Anterior cingulate cortex (tissue), 58 donors: ENCODE results near the gene KLHL40.

Source experiments
- DNase-seq, 58 donors: peaks; one replicate each; lab custom pipeline; 2025; lab: John Stamatoyannopoulos, UW

Gene KLHL40

GRCh38 chr3:42733501-42734262 is 48.3 kb downstream of the KLHL40 start:
- DNase-seq = peak in 51 of 58 donors; percentile 31 to 94 (median 73)

DNA sequence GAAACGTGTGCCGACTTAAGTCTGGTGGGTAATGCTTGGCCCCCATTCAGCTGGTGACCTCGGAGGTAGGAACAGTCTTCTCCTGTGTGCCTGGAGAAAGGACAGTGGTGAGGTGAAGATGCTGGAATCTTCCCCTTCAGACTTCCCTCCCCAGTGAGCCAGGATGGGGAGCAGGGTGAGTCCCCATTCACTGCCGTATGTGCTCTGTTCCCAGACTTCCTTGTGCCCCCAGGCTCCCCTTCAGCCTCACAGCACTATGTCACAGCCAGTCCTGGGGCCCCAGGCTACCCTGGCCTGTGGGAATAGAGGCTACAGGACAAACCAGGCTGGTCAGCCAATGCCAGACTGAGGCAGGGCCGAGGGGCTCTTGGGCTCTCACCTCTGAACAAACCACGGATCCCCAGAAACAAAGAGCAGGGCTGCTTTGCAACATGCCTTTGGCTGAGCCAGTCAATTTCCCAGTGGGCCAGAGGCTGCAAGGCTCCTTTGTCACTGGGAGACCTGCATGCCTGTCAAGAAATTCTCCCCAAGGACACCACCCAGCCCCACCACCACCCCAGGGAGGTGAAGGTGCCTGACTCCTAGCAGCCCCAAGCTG is 49.0 kb downstream of the KLHL40 start:
- peak in 3 of 58 donors; percentile 24 to 65 (median 30) for DNase-seq

- no peak for DNase-seq
Measured at GRCh38 chr3:42735019-42735418, 49.7 kb downstream of the KLHL40 start.

GRCh38 chr3:42735615-42736014 is 50.3 kb downstream of the KLHL40 start:
- DNase-seq = no peak

DNA sequence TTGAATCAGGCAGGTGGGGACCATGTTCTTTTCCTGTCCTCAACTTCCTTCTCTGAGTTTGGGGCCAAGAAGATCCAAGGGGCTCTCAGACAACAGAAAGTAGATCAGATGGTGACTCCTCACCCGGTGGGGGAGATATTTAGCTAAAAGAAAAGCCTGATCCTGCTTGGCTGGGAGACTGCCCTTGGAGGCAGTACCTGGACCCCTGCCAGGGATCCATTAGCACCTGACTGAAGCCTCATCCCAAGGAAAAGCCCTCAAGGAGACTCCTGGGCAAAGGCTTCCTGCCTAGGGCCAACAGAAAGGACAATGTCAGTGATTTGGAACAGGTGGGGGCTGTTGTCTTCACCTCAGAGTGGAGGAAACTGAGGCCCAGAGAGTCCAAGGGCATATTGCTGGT is 50.7 kb downstream of the KLHL40 start:
- DNase-seq = no peak

DNA sequence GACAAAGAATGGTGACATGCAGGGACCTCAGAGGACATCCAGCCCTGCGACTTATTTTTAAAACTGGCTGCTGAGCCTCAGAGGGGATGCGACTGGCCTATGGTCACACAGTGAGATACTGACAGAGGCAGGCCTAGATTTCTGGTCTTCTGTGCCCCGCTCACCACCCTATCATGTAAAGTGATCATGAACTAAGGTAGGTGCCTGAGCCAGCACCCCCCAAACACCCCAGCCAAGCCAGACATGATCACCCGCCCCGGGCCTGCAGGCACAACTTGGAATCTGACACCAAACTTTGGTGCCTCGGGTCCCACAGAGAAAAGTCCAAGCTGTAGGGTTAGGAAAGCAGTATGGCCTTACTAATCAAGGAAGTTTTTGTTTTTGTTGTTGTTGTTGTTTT is 51.2 kb downstream of the KLHL40 start:
- no peak for DNase-seq

DNA sequence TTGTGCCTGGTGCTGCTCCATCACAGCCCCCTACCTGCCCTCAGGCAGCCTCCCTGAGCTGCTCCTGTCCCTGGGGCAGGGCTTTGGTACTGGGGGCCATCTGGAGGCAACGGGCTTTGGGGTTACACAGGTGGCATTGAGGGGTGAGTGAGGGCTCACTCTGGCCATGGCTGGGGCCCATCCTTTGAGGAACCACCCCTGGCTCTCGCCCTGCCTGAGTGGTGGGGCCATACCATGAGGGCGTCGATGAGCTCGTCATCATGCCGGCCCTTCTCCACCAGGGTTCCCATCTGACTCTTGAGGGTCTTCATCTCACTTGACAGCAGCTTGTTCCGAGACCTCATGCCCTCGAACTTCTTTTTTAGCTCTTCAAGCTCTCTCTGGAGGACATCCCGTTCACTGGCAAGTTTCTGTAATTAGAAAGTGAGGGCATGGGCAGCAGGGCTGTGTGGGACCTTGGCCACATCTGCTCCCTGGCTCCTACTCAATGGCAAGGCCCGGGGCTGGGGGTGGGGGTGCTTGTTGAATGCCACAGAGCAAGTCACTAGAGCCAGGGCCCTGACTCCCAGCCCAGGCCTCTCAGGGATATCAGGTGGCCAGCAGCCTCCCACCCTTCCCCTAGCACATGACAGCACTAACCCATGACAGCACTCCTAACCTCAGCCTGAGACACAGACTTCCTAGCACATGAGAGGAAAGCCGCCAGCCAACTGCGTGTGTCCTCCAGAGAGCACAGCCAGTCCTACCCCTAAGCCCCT is 54.2 kb downstream of the KLHL40 start:
- DNase-seq = peak in 55 of 58 donors; percentile 44 to 92 (median 80)

DNA sequence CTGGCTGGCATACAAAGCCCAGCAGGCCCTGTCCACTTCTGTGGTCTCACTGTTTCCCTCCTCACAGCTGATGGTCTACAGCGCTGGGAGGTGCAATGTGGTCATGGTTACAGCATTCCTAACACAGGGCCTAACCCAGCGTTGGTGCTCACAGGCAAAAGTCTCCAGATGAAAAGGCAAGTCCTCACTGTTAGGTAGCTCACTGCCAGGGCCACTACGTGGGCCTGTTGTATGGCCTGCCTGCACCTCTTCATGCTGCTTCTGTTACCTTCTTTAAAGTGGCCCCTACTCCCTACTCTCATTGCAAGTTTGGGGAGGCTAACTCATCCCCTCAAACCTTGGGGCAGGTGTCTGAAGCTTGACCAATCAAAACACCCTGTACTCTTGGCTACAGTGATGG is 56.5 kb downstream of the KLHL40 start:
- no peak for DNase-seq
